ENCODE results near the gene WNT9B.

The WNT9B gene, protein sequence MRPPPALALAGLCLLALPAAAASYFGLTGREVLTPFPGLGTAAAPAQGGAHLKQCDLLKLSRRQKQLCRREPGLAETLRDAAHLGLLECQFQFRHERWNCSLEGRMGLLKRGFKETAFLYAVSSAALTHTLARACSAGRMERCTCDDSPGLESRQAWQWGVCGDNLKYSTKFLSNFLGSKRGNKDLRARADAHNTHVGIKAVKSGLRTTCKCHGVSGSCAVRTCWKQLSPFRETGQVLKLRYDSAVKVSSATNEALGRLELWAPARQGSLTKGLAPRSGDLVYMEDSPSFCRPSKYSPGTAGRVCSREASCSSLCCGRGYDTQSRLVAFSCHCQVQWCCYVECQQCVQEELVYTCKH

DNA sequence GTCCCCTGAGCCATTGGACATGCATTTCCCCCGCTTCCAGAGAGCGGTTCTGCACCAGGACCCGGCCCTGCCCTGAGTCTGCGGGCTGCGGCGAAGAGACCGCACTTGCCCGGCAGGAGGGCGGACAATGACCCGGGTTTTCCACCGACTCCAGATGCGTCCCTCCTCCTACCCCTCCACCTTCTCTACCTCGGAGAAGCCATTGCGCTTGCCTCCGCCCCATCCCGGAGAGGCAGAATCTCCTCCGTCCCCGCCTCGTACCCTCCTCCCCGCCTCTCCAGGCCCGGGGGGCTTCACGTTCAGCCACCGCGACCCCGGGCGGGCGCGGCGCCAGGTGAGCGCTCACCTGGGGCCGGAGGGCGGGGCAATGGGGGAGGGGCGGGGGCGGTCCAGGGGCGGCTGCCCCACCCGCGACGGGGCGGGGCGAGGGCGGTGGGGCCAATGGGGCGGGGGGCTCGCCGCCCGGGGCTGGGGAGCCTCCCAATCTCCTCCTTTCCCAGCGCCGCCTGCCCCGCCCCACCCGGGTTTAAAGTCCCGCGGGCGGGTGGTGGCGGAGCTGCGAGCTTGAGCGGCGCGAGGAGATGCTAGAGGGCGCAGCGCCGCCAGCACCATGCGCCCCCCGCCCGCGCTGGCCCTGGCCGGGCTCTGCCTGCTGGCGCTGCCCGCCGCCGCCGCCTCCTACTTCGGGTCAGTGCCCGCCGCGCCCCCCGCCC is at the start of gene WNT9B:
Gene WNT9B (plus strand): TSS at position 555 of the 713 bp plus-strand sequence. CDS start 56 bp downstream, at position 611.
- no peak within 1 kb of the TSS for H3K4me3 ChIP-seq (ENCODE audit: low read depth, low read length)
- TF ChIP-seq, protein P1, sequence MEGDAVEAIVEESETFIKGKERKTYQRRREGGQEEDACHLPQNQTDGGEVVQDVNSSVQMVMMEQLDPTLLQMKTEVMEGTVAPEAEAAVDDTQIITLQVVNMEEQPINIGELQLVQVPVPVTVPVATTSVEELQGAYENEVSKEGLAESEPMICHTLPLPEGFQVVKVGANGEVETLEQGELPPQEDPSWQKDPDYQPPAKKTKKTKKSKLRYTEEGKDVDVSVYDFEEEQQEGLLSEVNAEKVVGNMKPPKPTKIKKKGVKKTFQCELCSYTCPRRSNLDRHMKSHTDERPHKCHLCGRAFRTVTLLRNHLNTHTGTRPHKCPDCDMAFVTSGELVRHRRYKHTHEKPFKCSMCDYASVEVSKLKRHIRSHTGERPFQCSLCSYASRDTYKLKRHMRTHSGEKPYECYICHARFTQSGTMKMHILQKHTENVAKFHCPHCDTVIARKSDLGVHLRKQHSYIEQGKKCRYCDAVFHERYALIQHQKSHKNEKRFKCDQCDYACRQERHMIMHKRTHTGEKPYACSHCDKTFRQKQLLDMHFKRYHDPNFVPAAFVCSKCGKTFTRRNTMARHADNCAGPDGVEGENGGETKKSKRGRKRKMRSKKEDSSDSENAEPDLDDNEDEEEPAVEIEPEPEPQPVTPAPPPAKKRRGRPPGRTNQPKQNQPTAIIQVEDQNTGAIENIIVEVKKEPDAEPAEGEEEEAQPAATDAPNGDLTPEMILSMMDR (conservative IDR thresholded peaks at IDR 0.05; ENCODE audit: low read depth, low read length) = no peak
- DNase-seq (ENCODE audit: low read depth) = no peak

DNA sequence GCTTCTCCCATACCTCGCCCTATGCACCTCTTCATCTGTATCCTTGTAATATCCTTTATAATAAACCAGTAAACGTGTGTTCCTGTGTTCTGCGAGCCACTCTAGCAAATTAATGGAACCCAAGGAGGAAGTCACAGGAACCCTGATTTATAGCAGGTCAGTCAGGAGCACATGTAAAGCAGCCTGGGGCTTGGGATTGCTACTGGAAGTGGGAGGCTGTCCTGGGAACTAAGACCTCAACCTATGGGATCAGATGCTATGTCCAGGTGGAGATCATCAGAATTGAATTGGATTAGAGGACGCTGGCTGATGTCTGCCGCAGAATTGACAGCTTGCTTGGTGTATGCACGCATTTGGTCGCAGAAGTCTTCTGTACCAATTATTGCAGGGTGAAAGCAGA is 48.6 kb upstream of the WNT9B start:
- H3K4me3 ChIP-seq (ENCODE audit: low read depth, low read length) = no peak overlapping the region
- DNase-seq (ENCODE audit: low read depth) = no peak
- TF ChIP-seq, protein P1 (conservative IDR thresholded peaks at IDR 0.05; ENCODE audit: low read depth, low read length) = no peak

DNA sequence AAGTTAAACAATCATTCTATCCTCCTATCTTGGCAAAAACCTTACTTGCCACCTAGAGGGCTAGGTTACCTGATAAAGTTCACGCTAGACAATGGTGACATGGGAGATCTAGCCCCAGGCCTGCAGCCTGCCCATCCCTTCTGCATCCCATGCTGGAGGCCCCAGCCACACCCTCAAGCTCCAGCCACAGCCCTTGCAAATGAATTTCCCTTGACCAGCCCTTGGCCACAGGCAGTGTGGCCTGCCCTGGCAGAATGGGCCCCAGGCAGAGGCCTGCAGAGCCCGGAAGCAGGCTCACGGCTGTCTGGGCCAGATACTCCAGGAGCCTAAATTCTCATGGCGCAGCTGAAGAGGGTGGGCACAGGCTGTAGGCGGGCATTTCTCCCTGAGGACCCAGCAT is 47.8 kb upstream of the WNT9B start:
- DNase-seq (ENCODE audit: low read depth) = no peak
- TF ChIP-seq, protein P1 (conservative IDR thresholded peaks at IDR 0.05; ENCODE audit: low read depth, low read length) = no peak
- H3K4me3 ChIP-seq (ENCODE audit: low read depth, low read length) = no peak overlapping the region

DNA sequence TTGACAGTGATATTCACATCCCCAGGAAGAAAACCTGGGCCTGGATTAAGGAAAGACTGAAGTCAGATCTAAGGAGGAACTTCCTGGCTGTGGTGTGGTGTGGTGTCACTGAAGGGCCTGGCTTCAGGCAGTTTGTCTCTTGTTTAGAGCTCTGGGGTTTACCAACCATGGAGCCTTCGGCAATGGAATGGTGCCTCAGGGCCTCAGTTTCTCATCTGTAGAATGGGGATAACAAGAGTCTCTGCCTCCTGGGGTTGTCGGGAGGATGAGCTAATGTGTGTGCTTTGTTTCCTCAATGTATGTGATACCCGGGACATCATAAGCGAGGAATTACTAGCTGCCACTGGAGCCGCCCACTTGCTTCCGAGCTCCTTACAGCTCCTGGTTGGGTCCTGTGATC is 45.6 kb upstream of the WNT9B start:
- DNase-seq (ENCODE audit: low read depth) = no peak
- TF ChIP-seq, protein P1 (conservative IDR thresholded peaks at IDR 0.05; ENCODE audit: low read depth, low read length) = no peak
- no peak overlapping the region for H3K4me3 ChIP-seq (ENCODE audit: low read depth, low read length)

DNA sequence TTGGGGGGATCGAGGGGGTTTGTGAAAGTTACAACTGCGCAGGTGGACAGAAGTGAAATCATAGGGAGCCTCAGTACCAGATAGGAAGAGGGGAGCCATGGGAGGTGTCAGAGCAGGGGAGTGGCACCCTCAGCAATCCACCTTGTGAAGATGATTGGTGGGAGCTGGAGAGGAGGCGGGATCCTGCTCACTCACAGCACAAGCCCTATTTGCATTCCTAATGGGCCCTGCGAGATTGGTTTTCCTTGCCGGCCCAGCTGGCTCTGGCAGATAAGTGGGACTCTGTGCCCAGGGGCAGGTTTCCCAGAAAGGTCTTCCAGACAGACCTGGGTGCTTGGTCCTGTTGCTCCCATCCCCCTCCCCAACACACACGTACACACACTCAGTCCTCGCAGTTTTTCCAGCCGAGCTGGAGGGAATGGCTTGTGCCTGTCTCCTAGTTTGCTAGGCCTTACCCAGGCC is 42.2 kb upstream of the WNT9B start:
- TF ChIP-seq, protein P1 (conservative IDR thresholded peaks at IDR 0.05; ENCODE audit: low read depth, low read length) = no peak
- no peak overlapping the region for H3K4me3 ChIP-seq (ENCODE audit: low read depth, low read length)
- DNase-seq (ENCODE audit: low read depth) = no peak

DNA sequence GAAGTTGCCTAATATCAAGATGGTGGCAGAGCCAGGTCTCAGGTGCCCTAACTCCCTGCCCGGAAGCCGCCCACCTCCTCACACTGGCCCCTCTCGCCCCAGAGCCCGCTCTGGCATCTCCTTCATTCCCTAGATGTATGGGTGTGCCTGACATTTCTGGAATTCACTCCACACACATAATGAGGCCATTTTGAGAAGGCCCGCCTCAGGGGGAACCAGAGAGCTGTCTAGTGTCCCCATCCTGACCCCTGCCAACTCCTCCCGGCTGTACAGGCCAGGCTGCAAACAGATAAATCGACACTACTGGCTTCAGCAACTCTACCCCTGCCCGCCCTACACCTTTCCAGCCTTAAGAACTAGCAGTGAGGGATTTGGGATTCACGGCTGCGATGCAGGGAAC is 40.5 kb upstream of the WNT9B start:
- H3K4me3 ChIP-seq (ENCODE audit: low read depth, low read length) = no peak overlapping the region
- no peak for DNase-seq (ENCODE audit: low read depth)
- TF ChIP-seq, protein P1 (conservative IDR thresholded peaks at IDR 0.05; ENCODE audit: low read depth, low read length) = no peak

All from choroid plexus epithelial cell (primary cell).